ENCODE results near the gene MLLT6. TPM values are rescaled to one million over a fixed set of nuclear protein-coding genes. Genes with fewer than 3 reads are reported as not detected.

MLLT6 gene
- polyA plus RNA-seq, 4 donors = 19.5 to 99.5 (median 39.1) TPM

- WGBS, 3 donors = 51 to 72% (median 67%) methylated on average over 4 of the region's 4 CpGs
- no peak for FAIRE-seq
- DNase-seq = peak in 1 of 2 donors; percentile 36
- Histone ChIP-seq H3K27me3 (ENCODE audit: control insufficient read depth in 3 of 3, insufficient read depth in 3 of 3, low read length in 3 of 3) (peaks cover 0 to 3% (median 0%) of the 10 kb centered on the region in 3 donors), H3K4me3 (ENCODE audit: low read depth in 1 of 3, low read length in 3 of 3) (no peak overlapping the region), H3K4me1 (ENCODE audit: control insufficient read depth in 3 of 3, insufficient read depth in 2 of 3, low read depth in 1 of 3, low read length in 2 of 3) (peaks cover 2 to 62% (median 6%) of the 10 kb centered on the region in 3 donors), H3K27ac (ENCODE audit: low read depth in 1 of 3, low read length in 2 of 3) (peak overlapping the region in 1 of 3 donors; percentile 90), H3K36me3 (ENCODE audit: control insufficient read depth in 3 of 3, insufficient read depth in 2 of 3, low read depth in 1 of 3, low read length in 3 of 3) (peaks cover 0 to 42% (median 0%) of the 10 kb centered on the region in 3 donors), H3K9me3 (ENCODE audit: control insufficient read depth in 2 of 2, insufficient read depth in 1 of 2, low read depth in 1 of 2, low read length in 1 of 2) (no peaks in the 10 kb centered on the region)
Measured at GRCh38 chr17:38743556-38744171, 38.6 kb downstream of the MLLT6 start.

- H3K27ac ChIP-seq (ENCODE audit: low read depth in 1 of 3, low read length in 2 of 3) = no peak overlapping the region
- DNase-seq = no peak
Measured at GRCh38 chr17:38745545-38745944, 40.5 kb downstream of the MLLT6 start.

GRCh38 chr17:38746004-38746848 is 41.2 kb downstream of the MLLT6 start:
- no peak for FAIRE-seq
- DNase-seq = peak in 1 of 2 donors; percentile 82
- peaks cover 7 to 69% (median 9%) of the 10 kb centered on the region in 3 donors for H3K4me1 ChIP-seq (ENCODE audit: control insufficient read depth in 3 of 3, insufficient read depth in 2 of 3, low read depth in 1 of 3, low read length in 2 of 3)

More at GRCh38 chr17:38745545-38745944, 40.5 kb downstream of the MLLT6 start:
- Histone ChIP-seq H3K9me3 (ENCODE audit: control insufficient read depth in 2 of 2, insufficient read depth in 1 of 2, low read depth in 1 of 2, low read length in 1 of 2) (no peaks in the 10 kb centered on the region), H3K4me1 (ENCODE audit: control insufficient read depth in 3 of 3, insufficient read depth in 2 of 3, low read depth in 1 of 3, low read length in 2 of 3) (peaks cover 7 to 68% (median 8%) of the 10 kb centered on the region in 3 donors), H3K4me3 (ENCODE audit: low read depth in 1 of 3, low read length in 3 of 3) (no peak overlapping the region), H3K27me3 (ENCODE audit: control insufficient read depth in 3 of 3, insufficient read depth in 3 of 3, low read length in 3 of 3) (peaks cover 0 to 3% (median 3%) of the 10 kb centered on the region in 3 donors), H3K36me3 (ENCODE audit: control insufficient read depth in 3 of 3, insufficient read depth in 2 of 3, low read depth in 1 of 3, low read length in 3 of 3) (peaks cover 0 to 26% (median 0%) of the 10 kb centered on the region in 3 donors)
- 35 to 50% (median 42%) methylated on average over 4 of the region's 4 CpGs for WGBS, 3 donors
- FAIRE-seq = no peak

DNA sequence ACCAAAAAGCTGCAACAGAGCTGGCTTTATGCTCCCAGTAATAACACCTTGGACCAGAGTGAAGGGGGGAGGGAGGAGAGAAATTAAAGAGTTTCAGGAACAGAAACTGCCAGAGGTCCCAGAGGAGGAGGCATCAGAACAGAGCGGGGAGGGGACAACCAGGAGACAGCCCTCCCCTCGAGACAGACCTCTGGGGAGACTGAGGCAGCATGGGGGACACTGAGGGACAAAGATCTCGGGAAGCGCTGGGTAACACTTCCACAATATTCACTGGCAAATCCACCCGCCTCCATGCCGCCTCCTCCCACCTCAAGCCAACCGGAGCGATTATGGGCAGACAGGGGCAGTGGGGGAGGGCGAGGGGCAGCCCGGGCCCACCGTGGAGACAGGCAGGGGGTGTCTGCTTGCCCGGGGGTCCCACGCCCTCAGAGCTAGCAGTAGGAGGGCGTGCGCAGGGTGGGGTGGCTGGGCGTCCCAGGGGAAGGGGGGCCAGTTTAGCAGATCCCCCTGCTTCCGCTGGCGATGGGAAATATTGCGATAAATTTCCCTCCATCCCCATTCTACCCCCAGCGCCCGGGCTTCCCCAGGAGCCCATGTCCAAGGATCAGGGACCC is 41.9 kb downstream of the MLLT6 start:
- Histone ChIP-seq H3K36me3 (ENCODE audit: control insufficient read depth in 3 of 3, insufficient read depth in 2 of 3, low read depth in 1 of 3, low read length in 3 of 3) (peaks cover 0 to 13% (median 0%) of the 10 kb centered on the region in 3 donors), H3K9me3 (ENCODE audit: control insufficient read depth in 2 of 2, insufficient read depth in 1 of 2, low read depth in 1 of 2, low read length in 1 of 2) (no peaks in the 10 kb centered on the region), H3K27me3 (ENCODE audit: control insufficient read depth in 3 of 3, insufficient read depth in 3 of 3, low read length in 3 of 3) (peaks cover 0 to 10% (median 3%) of the 10 kb centered on the region in 3 donors), H3K4me3 (ENCODE audit: low read depth in 1 of 3, low read length in 3 of 3) (peak overlapping the region; percentile 55 to 95 (median 64)), H3K27ac (ENCODE audit: low read depth in 1 of 3, low read length in 2 of 3) (peak overlapping the region in 2 of 3 donors; percentile 33 to 81), H3K4me1 (ENCODE audit: control insufficient read depth in 3 of 3, insufficient read depth in 2 of 3, low read depth in 1 of 3, low read length in 2 of 3) (peaks cover 7 to 65% (median 8%) of the 10 kb centered on the region in 3 donors)
- WGBS, 3 donors = 6 to 18% (median 9%) methylated on average over 15 to 21 of the region's 21 CpGs
- FAIRE-seq = no peak
- no peak for DNase-seq

More at GRCh38 chr17:38746004-38746848, 41.2 kb downstream of the MLLT6 start:
- Histone ChIP-seq H3K9me3 (ENCODE audit: control insufficient read depth in 2 of 2, insufficient read depth in 1 of 2, low read depth in 1 of 2, low read length in 1 of 2) (no peaks in the 10 kb centered on the region), H3K4me3 (ENCODE audit: low read depth in 1 of 3, low read length in 3 of 3) (peak overlapping the region in 1 of 3 donors; percentile 95), H3K27me3 (ENCODE audit: control insufficient read depth in 3 of 3, insufficient read depth in 3 of 3, low read length in 3 of 3) (peaks cover 0 to 10% (median 3%) of the 10 kb centered on the region in 3 donors), H3K27ac (ENCODE audit: low read depth in 1 of 3, low read length in 2 of 3) (peak overlapping the region in 1 of 3 donors; percentile 81), H3K36me3 (ENCODE audit: control insufficient read depth in 3 of 3, insufficient read depth in 2 of 3, low read depth in 1 of 3, low read length in 3 of 3) (peaks cover 0 to 21% (median 0%) of the 10 kb centered on the region in 3 donors)
- WGBS, 3 donors = 47 to 55% (median 50%) methylated on average over 8 of the region's 8 CpGs

GRCh38 chr17:38747463-38748148 is 42.5 kb downstream of the MLLT6 start:
- FAIRE-seq (no peak), DNase-seq (peak in 1 of 2 donors; percentile 51)
- H3K9me3 ChIP-seq (ENCODE audit: control insufficient read depth in 2 of 2, insufficient read depth in 1 of 2, low read depth in 1 of 2, low read length in 1 of 2) = no peaks in the 10 kb centered on the region
- H3K4me3 ChIP-seq (ENCODE audit: low read depth in 1 of 3, low read length in 3 of 3) = peak overlapping the region; percentile 55 to 95 (median 64)
- H3K27ac ChIP-seq (ENCODE audit: low read depth in 1 of 3, low read length in 2 of 3) = peak overlapping the region in 2 of 3 donors; percentile 11 to 81
- H3K4me1 ChIP-seq (ENCODE audit: control insufficient read depth in 3 of 3, insufficient read depth in 2 of 3, low read depth in 1 of 3, low read length in 2 of 3) = peaks cover 5 to 59% (median 7%) of the 10 kb centered on the region in 3 donors
- peaks cover 0 to 10% (median 3%) of the 10 kb centered on the region in 3 donors for H3K27me3 ChIP-seq (ENCODE audit: control insufficient read depth in 3 of 3, insufficient read depth in 3 of 3, low read length in 3 of 3)
- peaks cover 0 to 13% (median 0%) of the 10 kb centered on the region in 3 donors for H3K36me3 ChIP-seq (ENCODE audit: control insufficient read depth in 3 of 3, insufficient read depth in 2 of 3, low read depth in 1 of 3, low read length in 3 of 3)
- WGBS, 3 donors = 1% methylated on average over 38 to 64 of the region's 64 CpGs

GRCh38 chr17:38748149-38748891 is 43.2 kb downstream of the MLLT6 start, which contains the start of gene PCGF2:
Gene PCGF2 (minus strand): TSS chr17:38748336. CDS start chr17:38740402, 7,934 bp downstream.
- Histone ChIP-seq H3K9me3 (ENCODE audit: control insufficient read depth in 2 of 2, insufficient read depth in 1 of 2, low read depth in 1 of 2, low read length in 1 of 2) (no peaks in the 10 kb centered on the region), H3K4me1 (ENCODE audit: control insufficient read depth in 3 of 3, insufficient read depth in 2 of 3, low read depth in 1 of 3, low read length in 2 of 3) (peaks cover 5 to 52% (median 7%) of the 10 kb centered on the region in 3 donors), H3K27ac (ENCODE audit: low read depth in 1 of 3, low read length in 2 of 3) (peak within 1 kb of the TSS; percentile 13 to 88 (median 81)), H3K27me3 (ENCODE audit: control insufficient read depth in 3 of 3, insufficient read depth in 3 of 3, low read length in 3 of 3) (peaks cover 0 to 10% (median 3%) of the 10 kb centered on the region in 3 donors), H3K4me3 (ENCODE audit: low read depth in 1 of 3, low read length in 3 of 3) (peak within 1 kb of the TSS; percentile 55 to 95 (median 64)), H3K36me3 (ENCODE audit: control insufficient read depth in 3 of 3, insufficient read depth in 2 of 3, low read depth in 1 of 3, low read length in 3 of 3) (peaks cover 0 to 13% (median 0%) of the 10 kb centered on the region in 3 donors)
- WGBS, 3 donors = 0 to 2% (median 1%) methylated on average over 38 to 47 of the region's 47 CpGs
- no peak for FAIRE-seq
- DNase-seq = peak; percentile 79 to 92

DNA sequence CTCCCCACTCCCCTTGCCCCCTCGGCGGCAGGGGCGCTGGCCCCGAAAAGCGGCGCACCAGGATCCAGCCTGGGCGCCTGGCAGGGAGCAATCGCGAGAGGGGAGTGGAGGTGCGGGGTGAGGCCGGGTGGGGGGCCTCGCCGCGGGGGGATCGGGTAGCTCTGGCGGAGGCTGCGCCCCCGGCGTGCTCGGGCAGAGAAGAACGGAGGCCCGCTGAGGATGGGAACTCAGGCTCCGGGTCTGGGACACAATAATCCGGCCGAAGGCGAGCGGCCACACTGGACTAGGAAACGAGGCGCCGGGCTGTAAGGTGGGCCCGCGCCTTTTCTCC is 43.8 kb downstream of the MLLT6 start:
- WGBS, 3 donors = 0 to 1% (median 0%) methylated on average over 22 to 32 of the region's 32 CpGs
- DNase-seq = no peak
- FAIRE-seq = no peak

More for the DNA sequence above, 43.8 kb downstream of the MLLT6 start:
- H3K4me1 ChIP-seq (ENCODE audit: control insufficient read depth in 3 of 3, insufficient read depth in 2 of 3, low read depth in 1 of 3, low read length in 2 of 3) = peaks cover 7 to 49% (median 9%) of the 10 kb centered on the region in 3 donors
- H3K4me3 ChIP-seq (ENCODE audit: low read depth in 1 of 3, low read length in 3 of 3) = peak overlapping the region; percentile 47 to 95 (median 55)
- H3K36me3 ChIP-seq (ENCODE audit: control insufficient read depth in 3 of 3, insufficient read depth in 2 of 3, low read depth in 1 of 3, low read length in 3 of 3) = peaks cover 0 to 13% (median 0%) of the 10 kb centered on the region in 3 donors
- no peaks in the 10 kb centered on the region for H3K9me3 ChIP-seq (ENCODE audit: control insufficient read depth in 2 of 2, insufficient read depth in 1 of 2, low read depth in 1 of 2, low read length in 1 of 2)
- peak overlapping the region; percentile 13 to 88 (median 72) for H3K27ac ChIP-seq (ENCODE audit: low read depth in 1 of 3, low read length in 2 of 3)
- H3K27me3 ChIP-seq (ENCODE audit: control insufficient read depth in 3 of 3, insufficient read depth in 3 of 3, low read length in 3 of 3) = peaks cover 0 to 10% (median 3%) of the 10 kb centered on the region in 3 donors

Data from small intestine (tissue), 7 donors.